Mesenteric fat pad (tissue), 1 donor: Measurements from ENCODE around the gene RGS14. TPM values are rescaled to one million over a fixed set of nuclear protein-coding genes. Genes with fewer than 3 reads are reported as not detected.
"Not testable (repeated sequence)": the region's sequence is repeated elsewhere in the genome, so short reads cannot be mapped to it uniquely, and the experiment has no call there.

ENCODE experiments used
- DNase-seq: peaks from one replicate; pipeline ENCODE4 v3.0.0-alpha.2; 2020; ENCODE audit warnings: low spot score
- total RNA-seq: library from RNA; stranded (reverse); fragmentation: NEBNext Ultra II Directional; extraction: Animal tissue kit (Norgen Biotek cat#: 25700); gene quantifications from one replicate; pipeline ENCODE4 v1.2.1, GENCODE V29; 2021
- donor health status: DM: yes; HTN: yes; CAD: no.

The RGS14 gene
- total RNA-seq, 1 donor from 2014 or later, result 8.2 TPM

- no peak for DNase-seq
Observed at GRCh38 chr5:177399997-177400868, 42.5 kb downstream of the RGS14 start, which contains the start of gene PFN3. PFN3 (minus strand) TSS chr5:177400661; CDS start chr5:177400576, 85 bp downstream.

- no peak for DNase-seq
Observed at GRCh38 chr5:177402271-177403043, 44.7 kb downstream of the RGS14 start.

- no peak for DNase-seq
Observed at GRCh38 chr5:177403102-177403791, 45.5 kb downstream of the RGS14 start.

GRCh38 chr5:177403792-177404640 lies 46.3 kb downstream of the RGS14 start:
- DNase-seq, result peak; percentile 97

- DNase-seq, result no peak
Observed at GRCh38 chr5:177404641-177405179, 47.0 kb downstream of the RGS14 start.

GRCh38 chr5:177405312-177405711 lies 47.6 kb downstream of the RGS14 start:
- no peak for DNase-seq

- no peak for DNase-seq
Observed at GRCh38 chr5:177405805-177406204, 48.1 kb downstream of the RGS14 start.

GRCh38 chr5:177409043-177409801 lies 51.5 kb downstream of the RGS14 start, which contains the start of gene F12:
F12 (minus strand) TSS chr5:177409564; CDS start chr5:177409527, 37 bp downstream.
- DNase-seq, result no peak

- no peak for DNase-seq
Observed at GRCh38 chr5:177410575-177410974, 52.9 kb downstream of the RGS14 start.

GRCh38 chr5:177412603-177413233 lies 55.0 kb downstream of the RGS14 start:
- no peak for DNase-seq

GRCh38 chr5:177414481-177414880 lies 56.8 kb downstream of the RGS14 start:
- DNase-seq, result no peak

- DNase-seq, result not testable (repeated sequence)
Observed at GRCh38 chr5:177417081-177417480, 59.4 kb downstream of the RGS14 start.

- no peak for DNase-seq
Observed at GRCh38 chr5:177419046-177419445, 61.3 kb downstream of the RGS14 start.

GRCh38 chr5:177420472-177420871 lies 62.7 kb downstream of the RGS14 start:
- DNase-seq, result not testable (repeated sequence)

- no peak for DNase-seq
Observed at GRCh38 chr5:177421062-177421798, 63.5 kb downstream of the RGS14 start.
